Adrenal gland (tissue), 5 donors: ENCODE measurements around the gene AQP5.

ENCODE experiments used
- POLR2A ChIP-seq, 2 donors: fragments of 450-650 bp; IDR thresholded peaks; one replicate each; pipeline ENCODE4 v1.6.1; 2017; ENCODE audit warnings: antibody characterized with exemption in 2 of 2, mild to moderate bottlenecking in 2 of 2, moderate library complexity in 1 of 2
- TF ChIP-seq, protein P1 (sequence below), 6 experiments: fragments of 450-650 bp in 4 of 6; fragments of 200-600 bp in 2 of 6; sonication (generic) in 1 of 6; IDR thresholded peaks; 1 replicate in 5 of 6; 2 replicates in 1 of 6; pipeline versions ENCODE4 v1.5.1 to v1.8.0; 2016 to 2021; ENCODE audit warnings: antibody characterized with exemption in 6 of 6, mild to moderate bottlenecking in 2 of 6, moderate library complexity in 1 of 6
- donor health status: DM: no; HTN: no; CAD: no.

DNA sequence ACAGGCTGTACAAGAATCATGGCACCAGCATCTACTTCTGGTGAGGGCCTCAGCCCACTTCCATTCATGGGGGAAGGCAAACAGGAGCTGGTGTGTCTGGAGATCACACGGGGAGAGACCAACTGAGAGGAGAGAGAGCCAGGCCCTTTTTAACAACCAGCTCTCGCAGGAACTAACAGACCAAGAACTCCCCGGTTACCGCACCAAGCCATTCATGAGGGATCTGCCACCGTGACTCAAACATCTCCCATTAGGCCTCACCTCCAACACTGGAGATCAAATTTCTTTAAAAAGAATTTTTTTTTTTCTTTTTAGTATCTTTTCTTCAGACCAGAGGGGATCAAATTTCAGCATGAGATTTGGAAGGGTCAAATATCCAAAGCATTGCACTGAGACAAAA, 27.9 kb upstream of the AQP5 start:
- no peak for TF ChIP-seq POLR2A (IDR thresholded peaks at IDR 0.05)
- TF ChIP-seq, protein P1, sequence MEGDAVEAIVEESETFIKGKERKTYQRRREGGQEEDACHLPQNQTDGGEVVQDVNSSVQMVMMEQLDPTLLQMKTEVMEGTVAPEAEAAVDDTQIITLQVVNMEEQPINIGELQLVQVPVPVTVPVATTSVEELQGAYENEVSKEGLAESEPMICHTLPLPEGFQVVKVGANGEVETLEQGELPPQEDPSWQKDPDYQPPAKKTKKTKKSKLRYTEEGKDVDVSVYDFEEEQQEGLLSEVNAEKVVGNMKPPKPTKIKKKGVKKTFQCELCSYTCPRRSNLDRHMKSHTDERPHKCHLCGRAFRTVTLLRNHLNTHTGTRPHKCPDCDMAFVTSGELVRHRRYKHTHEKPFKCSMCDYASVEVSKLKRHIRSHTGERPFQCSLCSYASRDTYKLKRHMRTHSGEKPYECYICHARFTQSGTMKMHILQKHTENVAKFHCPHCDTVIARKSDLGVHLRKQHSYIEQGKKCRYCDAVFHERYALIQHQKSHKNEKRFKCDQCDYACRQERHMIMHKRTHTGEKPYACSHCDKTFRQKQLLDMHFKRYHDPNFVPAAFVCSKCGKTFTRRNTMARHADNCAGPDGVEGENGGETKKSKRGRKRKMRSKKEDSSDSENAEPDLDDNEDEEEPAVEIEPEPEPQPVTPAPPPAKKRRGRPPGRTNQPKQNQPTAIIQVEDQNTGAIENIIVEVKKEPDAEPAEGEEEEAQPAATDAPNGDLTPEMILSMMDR (IDR thresholded peaks at IDR 0.05) = no peak
